ENCODE measurements around the gene GSPT1.

GSPT1 gene

GRCh38 chr16:11916524-11917285 is 949 bp upstream of the GSPT1 start:
- Histone ChIP-seq H3K27ac (replicated peaks) (peak overlapping the region; percentile 52), H3K4me3 (replicated peaks; ENCODE audit: insufficient read depth, low read length) (peak overlapping the region; percentile 58), H3K27me3 (ENCODE audit: insufficient read depth, poor library complexity, severe bottlenecking) (peaks cover 2% of the 10 kb centered on the region)
- no peak for TF ChIP-seq POLR2AphosphoS5 (IDR thresholded peaks at IDR 0.05; ENCODE audit: low read depth)
- TF ChIP-seq GABPA (IDR thresholded peaks at IDR 0.05; ENCODE audit: low read depth) = no peak
- TF ChIP-seq CTCF (IDR thresholded peaks at IDR 0.05; ENCODE audit: insufficient read depth, low read length) = no peak
- no peak for TF ChIP-seq REST (IDR thresholded peaks at IDR 0.05; ENCODE audit: insufficient replicate concordance, low read depth)
- TF ChIP-seq SPI1 (IDR thresholded peaks at IDR 0.05; ENCODE audit: borderline replicate concordance, low read depth) = no peak
- no peak for DNase-seq (ENCODE audit: low read depth in 1 of 2, low spot score in 1 of 2)

GRCh38 chr16:11915114-11915643 is 577 bp downstream of the GSPT1 start:
- no peak for TF ChIP-seq POLR2AphosphoS5 (IDR thresholded peaks at IDR 0.05; ENCODE audit: low read depth)
- TF ChIP-seq SPI1 (IDR thresholded peaks at IDR 0.05; ENCODE audit: borderline replicate concordance, low read depth) = peak; percentile 57; the same call in 1 of the 2 replicates
- Histone ChIP-seq H3K27me3 (ENCODE audit: insufficient read depth, poor library complexity, severe bottlenecking) (peaks cover 1% of the 10 kb centered on the region), H3K27ac (replicated peaks) (peak overlapping the region; percentile 92), H3K4me3 (replicated peaks; ENCODE audit: insufficient read depth, low read length) (peak overlapping the region; percentile 88)
- peak; percentile 21 to 40 for DNase-seq (ENCODE audit: low read depth in 1 of 2, low spot score in 1 of 2)

GRCh38 chr16:11914210-11915113 is 1.3 kb downstream of the GSPT1 start:
- Histone ChIP-seq H3K27me3 (ENCODE audit: insufficient read depth, poor library complexity, severe bottlenecking) (no peaks in the 10 kb centered on the region), H3K27ac (replicated peaks) (peak overlapping the region; percentile 92), H3K4me3 (replicated peaks; ENCODE audit: insufficient read depth, low read length) (peak overlapping the region; percentile 88)
- DNase-seq (ENCODE audit: low read depth in 1 of 2, low spot score in 1 of 2) = peak in 1 of 2 experiments; percentile 26
- TF ChIP-seq REST (IDR thresholded peaks at IDR 0.05; ENCODE audit: insufficient replicate concordance, low read depth) (no peak), GABPA (IDR thresholded peaks at IDR 0.05; ENCODE audit: low read depth) (no peak), CTCF (IDR thresholded peaks at IDR 0.05; ENCODE audit: insufficient read depth, low read length) (no peak), POLR2AphosphoS5 (IDR thresholded peaks at IDR 0.05; ENCODE audit: low read depth) (no peak), SPI1 (IDR thresholded peaks at IDR 0.05; ENCODE audit: borderline replicate concordance, low read depth) (no peak)
